ENCODE measurements around the gene NDRG4. TPM values are rescaled to one million over a fixed set of nuclear protein-coding genes. Genes with fewer than 3 reads are reported as not detected.

The NDRG4 gene
- total RNA-seq, 2 donors from 2014 or later = 0.14 to 0.47 TPM

DNA sequence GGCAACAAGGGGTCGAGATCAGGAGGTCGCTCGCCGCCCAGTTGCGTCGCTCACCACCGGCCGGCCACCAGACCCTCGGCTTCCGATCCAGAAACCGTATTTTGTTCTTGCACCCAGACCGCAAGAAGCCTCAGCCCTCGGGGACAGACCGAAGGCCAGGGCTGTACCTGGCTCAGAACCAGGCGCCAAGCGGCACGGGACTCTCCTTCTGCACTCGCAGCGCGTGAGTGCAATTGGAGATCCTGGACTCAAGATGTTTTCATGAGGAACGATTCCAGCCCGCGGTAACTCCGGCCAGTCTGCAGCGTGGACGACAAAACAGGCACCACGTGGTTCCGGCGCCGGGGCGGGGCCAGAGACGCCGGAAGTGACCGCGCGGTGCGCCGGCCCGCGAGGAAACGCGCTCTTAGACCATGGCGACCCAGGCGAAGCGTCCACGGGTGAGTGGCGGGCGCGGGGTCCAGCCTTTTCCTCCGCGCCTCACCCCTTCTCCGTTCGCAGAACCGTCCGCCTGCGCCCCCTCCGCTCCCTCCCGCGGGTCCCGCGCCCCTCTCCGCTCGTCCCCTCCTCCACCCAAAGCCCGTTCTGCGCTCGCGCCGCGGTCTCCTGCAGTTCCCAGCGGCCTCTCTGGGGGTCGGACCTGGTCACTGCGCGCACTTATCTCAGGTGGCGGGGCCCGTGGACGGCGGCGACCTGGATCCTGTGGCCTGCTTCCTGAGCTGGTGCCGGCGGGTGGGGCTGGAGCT lies 15.4 kb downstream of the NDRG4 start, which contains the start of gene SETD6:
SETD6 (plus strand) TSS at position 393 of the 746 bp plus-strand sequence; CDS start at position 414, 21 bp downstream.
- ATAC-seq = peak; percentile 92 to 95
- Mint-ChIP-seq H3K36me3 (peaks cover 8% of the 10 kb centered on the region), H3K4me1 (ENCODE audit: low read depth in 2 of 2) (peaks cover 25 to 29% of the 10 kb centered on the region in 2 donors), H3K27ac (peak within 1 kb of the TSS; percentile 72 to 89), H3K9me3 (no peaks in the 10 kb centered on the region), H3K4me3 (peak within 1 kb of the TSS; percentile 96), H3K27me3 (no peaks in the 10 kb centered on the region)
- DNase-seq (ENCODE audit: low spot score) = peak; percentile 85

- Mint-ChIP-seq H3K9me3 (no peaks in the 10 kb centered on the region), H3K27ac (peak overlapping the region in 1 of 2 donors; percentile 72), H3K4me1 (ENCODE audit: low read depth in 2 of 2) (peaks cover 25 to 29% of the 10 kb centered on the region in 2 donors), H3K36me3 (peaks cover 12% of the 10 kb centered on the region), H3K4me3 (peak overlapping the region; percentile 96), H3K27me3 (no peaks in the 10 kb centered on the region)
- DNase-seq (ENCODE audit: low spot score) (no peak), ATAC-seq (peak; percentile 59 to 63)
Observed at GRCh38 chr16:58515871-58516767, 16.2 kb downstream of the NDRG4 start.

DNA sequence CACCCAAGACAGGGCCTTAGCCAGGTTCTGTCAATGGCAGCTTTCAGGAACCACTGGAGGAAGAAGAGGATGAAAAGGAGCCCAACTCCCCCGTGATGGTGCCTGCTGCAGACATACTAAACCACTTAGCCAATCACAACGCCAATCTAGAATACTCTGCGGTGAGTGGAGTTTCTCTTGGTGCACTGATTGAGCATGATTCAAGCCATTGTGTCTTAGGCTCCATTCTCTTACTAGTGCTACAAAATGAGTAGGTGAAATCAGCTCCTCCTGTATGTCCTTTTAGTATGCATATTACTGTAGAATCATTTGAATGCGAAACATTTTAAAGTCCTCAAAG lies 16.8 kb downstream of the NDRG4 start:
- Mint-ChIP-seq H3K36me3 (peaks cover 12% of the 10 kb centered on the region), H3K9me3 (no peaks in the 10 kb centered on the region), H3K27me3 (no peaks in the 10 kb centered on the region), H3K27ac (peak overlapping the region in 1 of 2 donors; percentile 43), H3K4me3 (peak overlapping the region; percentile 58), H3K4me1 (ENCODE audit: low read depth in 2 of 2) (peaks cover 25 to 29% of the 10 kb centered on the region in 2 donors)
- ATAC-seq (no peak), DNase-seq (ENCODE audit: low spot score) (no peak)

DNA sequence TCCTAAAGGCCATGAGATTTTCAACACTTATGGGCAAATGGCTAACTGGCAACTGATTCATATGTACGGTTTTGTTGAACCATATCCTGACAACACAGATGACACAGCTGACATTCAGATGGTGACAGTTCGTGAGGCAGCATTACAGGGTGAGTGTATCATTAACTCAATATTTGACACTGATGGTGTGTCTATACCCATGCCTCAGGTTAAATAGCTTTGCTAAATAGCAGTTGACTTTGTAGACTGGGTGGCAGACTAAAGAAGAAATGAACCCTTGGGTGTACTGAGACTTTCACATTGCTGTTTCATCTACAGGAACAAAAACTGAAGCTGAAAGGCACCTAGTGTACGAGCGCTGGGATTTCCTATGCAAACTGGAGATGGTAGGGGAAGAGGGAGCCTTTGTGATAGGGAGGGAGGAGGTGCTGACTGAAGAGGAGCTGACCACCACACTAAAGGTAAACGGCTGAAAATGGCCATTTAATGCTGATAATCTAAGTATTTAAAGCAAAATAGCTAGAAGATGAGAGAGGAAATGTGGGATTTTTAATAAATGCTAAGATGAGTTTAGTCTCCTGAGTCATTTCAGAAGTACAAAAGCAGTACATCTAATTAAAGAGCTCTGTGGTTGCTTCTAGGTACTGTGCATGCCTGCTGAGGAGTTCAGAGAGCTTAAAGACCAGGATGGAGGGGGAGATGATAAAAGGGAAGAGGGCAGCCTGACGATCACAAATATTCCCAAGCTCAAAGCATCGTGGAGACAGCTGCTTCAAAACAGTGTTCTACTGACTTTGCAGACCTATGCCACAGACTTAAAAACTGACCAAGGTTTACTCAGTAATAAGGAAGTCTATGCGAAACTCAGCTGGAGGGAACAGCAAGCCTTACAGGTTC lies 18.4 kb downstream of the NDRG4 start:
- Mint-ChIP-seq H3K4me1 (ENCODE audit: low read depth in 2 of 2) (peaks cover 22 to 29% of the 10 kb centered on the region in 2 donors), H3K36me3 (peaks cover 22% of the 10 kb centered on the region), H3K27me3 (no peaks in the 10 kb centered on the region), H3K4me3 (peak overlapping the region; percentile 20), H3K9me3 (no peaks in the 10 kb centered on the region), H3K27ac (peak overlapping the region; percentile 31 to 43)
- ATAC-seq (no peak), DNase-seq (ENCODE audit: low spot score) (no peak)

GRCh38 chr16:58518980-58519368 lies 19.0 kb downstream of the NDRG4 start:
- Mint-ChIP-seq H3K27me3 (no peaks in the 10 kb centered on the region), H3K4me1 (ENCODE audit: low read depth in 2 of 2) (peaks cover 20 to 26% of the 10 kb centered on the region in 2 donors), H3K36me3 (peaks cover 23% of the 10 kb centered on the region), H3K27ac (peak overlapping the region in 1 of 2 donors; percentile 31), H3K9me3 (no peaks in the 10 kb centered on the region), H3K4me3 (no peak overlapping the region)
- ATAC-seq (no peak), DNase-seq (ENCODE audit: low spot score) (no peak)

DNA sequence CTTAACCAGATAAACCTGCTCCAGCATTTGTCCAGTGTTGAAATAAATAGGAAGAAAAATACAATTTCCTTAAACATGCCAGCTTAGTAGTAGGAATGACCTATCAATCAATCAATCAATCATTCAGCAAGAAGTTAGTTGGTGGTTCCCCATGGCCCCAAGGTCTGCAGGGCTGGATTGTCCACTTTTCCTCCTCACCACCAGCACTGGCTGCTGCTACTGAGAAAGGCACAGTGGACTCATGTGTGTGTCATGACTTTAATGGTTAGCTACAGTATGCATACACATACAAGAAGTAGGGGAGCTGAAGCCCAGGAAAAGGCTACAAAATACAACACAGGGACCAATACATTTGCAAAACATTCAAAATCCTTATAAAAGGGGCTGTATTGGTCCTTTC lies 19.8 kb downstream of the NDRG4 start:
- no peaks in the 10 kb centered on the region for H3K9me3 Mint-ChIP-seq

DNA sequence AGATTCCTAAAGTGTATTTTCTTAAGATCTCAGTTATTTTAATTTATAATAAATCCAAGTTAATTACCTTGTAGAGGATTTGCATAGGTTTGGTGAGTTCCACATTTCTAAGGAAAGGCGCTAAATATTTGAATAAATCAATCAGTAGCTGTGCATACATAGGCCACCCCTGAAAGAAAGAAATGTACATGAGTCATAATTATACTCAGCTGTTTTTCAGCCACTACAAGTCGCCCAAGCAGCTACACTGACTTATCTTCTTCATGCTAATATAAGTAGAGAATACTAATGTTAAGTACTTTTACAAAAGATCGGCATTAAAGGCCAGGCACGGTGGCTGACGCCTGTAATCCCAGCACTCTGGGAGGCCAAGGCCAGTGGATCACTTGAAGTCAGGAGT lies 30.2 kb downstream of the NDRG4 start:
- DNase-seq (ENCODE audit: low spot score) = no peak
- Mint-ChIP-seq H3K27ac (no peak overlapping the region), H3K36me3 (peaks cover 33% of the 10 kb centered on the region), H3K4me1 (ENCODE audit: low read depth in 2 of 2) (peaks cover 4 to 9% of the 10 kb centered on the region in 2 donors), H3K27me3 (no peaks in the 10 kb centered on the region), H3K9me3 (no peaks in the 10 kb centered on the region), H3K4me3 (no peak overlapping the region)
- ATAC-seq = no peak

More for the DNA sequence above, 19.8 kb downstream of the NDRG4 start:
- DNase-seq (ENCODE audit: low spot score) (no peak), ATAC-seq (no peak)
- H3K27me3 Mint-ChIP-seq = no peaks in the 10 kb centered on the region
- H3K36me3 Mint-ChIP-seq = peaks cover 23% of the 10 kb centered on the region
- peaks cover 18 to 22% of the 10 kb centered on the region in 2 donors for H3K4me1 Mint-ChIP-seq (ENCODE audit: low read depth in 2 of 2)
- no peak overlapping the region for H3K4me3 Mint-ChIP-seq
- no peak overlapping the region for H3K27ac Mint-ChIP-seq

- no peak for ATAC-seq
- Mint-ChIP-seq H3K9me3 (no peaks in the 10 kb centered on the region), H3K4me3 (no peak overlapping the region), H3K27ac (no peak overlapping the region), H3K27me3 (no peaks in the 10 kb centered on the region), H3K36me3 (peaks cover 35% of the 10 kb centered on the region), H3K4me1 (ENCODE audit: low read depth in 2 of 2) (peaks cover 9 to 17% of the 10 kb centered on the region in 2 donors)
- DNase-seq (ENCODE audit: low spot score) = no peak
Observed at GRCh38 chr16:58532414-58532813, 32.5 kb downstream of the NDRG4 start.

DNA sequence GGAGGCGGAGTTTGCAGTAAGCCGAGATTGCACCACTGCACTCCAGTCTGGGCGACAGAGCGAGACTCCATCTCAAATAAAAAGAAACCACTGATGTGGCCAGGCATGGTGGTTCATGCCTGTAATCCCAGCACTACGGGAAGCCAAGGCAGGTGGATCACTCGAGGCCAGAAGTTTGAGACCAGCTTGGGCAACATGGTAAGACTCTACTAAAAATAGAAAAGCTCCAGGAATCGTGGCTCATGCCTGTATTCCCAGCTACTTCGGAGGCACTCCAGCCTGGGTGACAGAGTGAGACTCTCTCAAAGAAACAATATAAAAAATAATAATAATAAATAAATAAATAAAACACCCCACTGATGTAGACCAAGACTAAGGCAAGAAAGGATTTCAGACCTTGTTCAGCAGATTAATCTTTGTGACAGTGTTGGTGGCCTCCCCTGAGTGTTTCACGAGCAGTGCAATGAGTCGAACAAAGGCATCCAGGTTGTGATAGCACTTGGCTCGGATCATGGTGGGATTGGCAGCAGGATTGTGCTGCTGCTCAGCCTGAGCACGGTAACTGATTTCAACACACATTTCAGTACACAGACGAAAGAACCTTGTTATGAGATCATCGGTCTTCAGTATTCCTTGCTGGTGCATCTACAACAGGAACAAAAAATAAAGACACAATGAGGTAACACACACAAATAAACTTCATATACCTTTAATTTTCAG lies 34.0 kb downstream of the NDRG4 start:
- no peaks in the 10 kb centered on the region for H3K27me3 Mint-ChIP-seq
- ATAC-seq (no peak), DNase-seq (ENCODE audit: low spot score) (no peak)
- H3K9me3 Mint-ChIP-seq = no peaks in the 10 kb centered on the region
- H3K4me3 Mint-ChIP-seq = no peak overlapping the region
- peaks cover 49% of the 10 kb centered on the region for H3K36me3 Mint-ChIP-seq
- H3K27ac Mint-ChIP-seq = no peak overlapping the region
- H3K4me1 Mint-ChIP-seq (ENCODE audit: low read depth in 2 of 2) = peaks cover 18 to 23% of the 10 kb centered on the region in 2 donors

GRCh38 chr16:58535100-58535499 lies 35.2 kb downstream of the NDRG4 start:
- Mint-ChIP-seq H3K4me3 (no peak overlapping the region), H3K4me1 (ENCODE audit: low read depth in 2 of 2) (peaks cover 19 to 23% of the 10 kb centered on the region in 2 donors), H3K27ac (no peak overlapping the region), H3K27me3 (no peaks in the 10 kb centered on the region), H3K36me3 (peaks cover 61% of the 10 kb centered on the region), H3K9me3 (no peaks in the 10 kb centered on the region)
- DNase-seq (ENCODE audit: low spot score) (no peak), ATAC-seq (no peak)

DNA sequence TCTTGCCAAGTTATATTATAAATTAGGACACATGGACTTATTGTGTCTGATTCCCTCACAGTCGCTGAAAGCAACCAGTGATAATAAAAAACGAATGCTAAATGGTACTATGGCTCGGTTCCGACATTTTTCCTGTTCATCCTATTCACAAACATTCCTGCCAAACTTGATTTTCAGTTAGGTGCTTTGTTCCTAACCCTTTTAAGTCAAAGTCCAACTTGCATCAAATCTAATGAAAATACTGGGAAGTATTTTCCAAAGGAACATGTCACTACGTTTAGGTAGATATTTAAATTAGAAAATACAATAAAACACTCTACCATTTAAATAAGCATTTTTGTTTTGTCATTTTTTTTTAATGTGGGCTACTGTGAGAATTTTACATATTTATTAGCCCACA lies 36.3 kb downstream of the NDRG4 start:
- Mint-ChIP-seq H3K27ac (no peak overlapping the region), H3K36me3 (peaks cover 61% of the 10 kb centered on the region), H3K4me1 (ENCODE audit: low read depth in 2 of 2) (peaks cover 19 to 23% of the 10 kb centered on the region in 2 donors), H3K27me3 (no peaks in the 10 kb centered on the region), H3K9me3 (no peaks in the 10 kb centered on the region), H3K4me3 (no peak overlapping the region)
- DNase-seq (ENCODE audit: low spot score) = no peak
- ATAC-seq = no peak

- peak overlapping the region; percentile 14 to 22 for H3K27ac Mint-ChIP-seq
- H3K4me3 Mint-ChIP-seq = peak overlapping the region; percentile 11
- H3K36me3 Mint-ChIP-seq = peaks cover 54% of the 10 kb centered on the region
Observed at GRCh38 chr16:58537124-58537906, 37.4 kb downstream of the NDRG4 start.

More at GRCh38 chr16:58537124-58537906, 37.4 kb downstream of the NDRG4 start:
- Mint-ChIP-seq H3K4me1 (ENCODE audit: low read depth in 2 of 2) (peaks cover 19 to 23% of the 10 kb centered on the region in 2 donors), H3K27me3 (no peaks in the 10 kb centered on the region), H3K9me3 (no peaks in the 10 kb centered on the region)
- ATAC-seq (peak in 1 of 2 donors; percentile 82), DNase-seq (ENCODE audit: low spot score) (no peak)

Measured in natural killer cell treated with Interleukin-12 subunit alpha and Interleukin-12 subunit beta and Interleukin-15 and Interleukin-18, amount 100 ng/mL, for 72 hours (primary cell).